Measurements from ENCODE around the gene ALOXE3.
"Not testable (repeated sequence)": the region's sequence is repeated elsewhere in the genome, so short reads cannot be mapped to it uniquely, and the experiment has no call there.

The ALOXE3 gene

GRCh38 chr17:8084250-8084649 lies 34.1 kb downstream of the ALOXE3 start:
- H3K27ac ChIP-seq = no peak overlapping the region
- DNase-seq (ENCODE audit: low spot score) = no peak
- ChIA-PET CTCF (interaction anchor here (1.5 to 2.2 kb wide), 2 partner anchors 27 to 35 kb away, joined by 3 to 12 read pairs; partner anchors contain the start of gene ALOXE3), POLR2A (ENCODE audit: low non-redundant PET) (no interaction called here)
- TF ChIP-seq CTCF (conservative IDR thresholded peaks at IDR 0.05; ENCODE audit: low read depth) = no peak

- ChIA-PET CTCF (interaction anchor here (0.5 to 0.9 kb wide), 2 partner anchors 8 to 114 kb away, joined by 4 to 5 read pairs; no protein-coding TSS in a partner anchor), POLR2A (ENCODE audit: low non-redundant PET) (no interaction called here)
- no peak overlapping the region for H3K27ac ChIP-seq
- no peak for DNase-seq (ENCODE audit: low spot score)
- TF ChIP-seq CTCF (conservative IDR thresholded peaks at IDR 0.05; ENCODE audit: low read depth) = no peak
Measured at GRCh38 chr17:8082292-8082691, 36.0 kb downstream of the ALOXE3 start.

GRCh38 chr17:8081876-8082275 lies 36.4 kb downstream of the ALOXE3 start:
- DNase-seq (ENCODE audit: low spot score) = no peak
- CTCF ChIA-PET = interaction anchor here (1.9 kb wide), 1 partner anchor 28 kb away, joined by 6 read pairs; no protein-coding TSS in a partner anchor
- POLR2A ChIA-PET (ENCODE audit: low non-redundant PET) = no interaction called here
- TF ChIP-seq CTCF (conservative IDR thresholded peaks at IDR 0.05; ENCODE audit: low read depth) = no peak
- no peak overlapping the region for H3K27ac ChIP-seq

- ChIA-PET CTCF (interaction anchor here (0.6 to 1.9 kb wide), 9 partner anchors 10 to 264 kb away, joined by 3 to 6 read pairs (median 3); no protein-coding TSS in a partner anchor), POLR2A (ENCODE audit: low non-redundant PET) (no interaction called here)
- DNase-seq (ENCODE audit: low spot score) = no peak
- H3K27ac ChIP-seq = no peak overlapping the region
- no peak for TF ChIP-seq CTCF (conservative IDR thresholded peaks at IDR 0.05; ENCODE audit: low read depth)
Measured at GRCh38 chr17:8080799-8081219, 37.5 kb downstream of the ALOXE3 start.

GRCh38 chr17:8080208-8080798 lies 38.0 kb downstream of the ALOXE3 start:
- TF ChIP-seq CTCF (conservative IDR thresholded peaks at IDR 0.05; ENCODE audit: low read depth) = peak; percentile 37; the same call in 1 of the 2 replicates
- no peak for DNase-seq (ENCODE audit: low spot score)
- no peak overlapping the region for H3K27ac ChIP-seq
- ChIA-PET CTCF (interaction anchor here (0.6 to 1.9 kb wide), 10 partner anchors 11 to 264 kb away, joined by 3 to 6 read pairs (median 3); no protein-coding TSS in a partner anchor), POLR2A (ENCODE audit: low non-redundant PET) (no interaction called here)

- CTCF ChIA-PET = interaction anchor here (0.5 to 1.9 kb wide), 19 partner anchors 10 to 690 kb away, joined by 3 to 6 read pairs (median 3); no protein-coding TSS in a partner anchor
- POLR2A ChIA-PET (ENCODE audit: low non-redundant PET) = no interaction called here
- peak overlapping the region; percentile 55; the same call in 1 of the 2 replicates for H3K27ac ChIP-seq
- TF ChIP-seq CTCF (conservative IDR thresholded peaks at IDR 0.05; ENCODE audit: low read depth) = peak; percentile 93
- peak; percentile 69 for DNase-seq (ENCODE audit: low spot score)
Measured at GRCh38 chr17:8079291-8080207, 38.8 kb downstream of the ALOXE3 start.

- POLR2A ChIA-PET (ENCODE audit: low non-redundant PET); H3K27ac ChIP-seq; DNase-seq (ENCODE audit: low spot score): not testable (repeated sequence)
- CTCF ChIA-PET = interaction anchor here (0.8 to 0.9 kb wide), 2 partner anchors 17 to 32 kb away, joined by 3 read pairs; no protein-coding TSS in a partner anchor
Measured at GRCh38 chr17:8077939-8078338, 40.4 kb downstream of the ALOXE3 start.
